H9 (cell line): ENCODE results near the gene EFNA1. TPM values are rescaled to one million over a fixed set of nuclear protein-coding genes. Genes with fewer than 3 reads are reported as not detected.

Experiments used
- DNase-seq: peaks from one replicate; pipeline ENCODE4 v3.0.0-alpha.2; 2017
- H2AFZ ChIP-seq: one replicate; pipeline ENCODE4 v1.6.1; 2013; ENCODE audit warnings: mild to moderate bottlenecking, low read length, control low read depth, moderate library complexity
- H2AK5ac ChIP-seq: 2 replicates; pipeline ENCODE4 v1.6.1; 2013; ENCODE audit warnings: low read length, control low read depth, mixed read lengths; ENCODE audit not compliant: insufficient read length
- H2BK120ac ChIP-seq: one replicate; pipeline ENCODE4 v1.6.1; 2013; ENCODE audit warnings: low read depth, mild to moderate bottlenecking, low read length, control low read depth, inconsistent platforms; ENCODE audit not compliant: poor library complexity, severe bottlenecking
- H2BK12ac ChIP-seq: 2 replicates; pipeline ENCODE4 v1.6.1; 2013; ENCODE audit warnings: low read length, control low read depth, mixed read lengths, low read depth; ENCODE audit not compliant: insufficient read length
- H2BK15ac ChIP-seq: 2 replicates; pipeline ENCODE4 v1.6.1; 2013; ENCODE audit warnings: low read depth, low read length, control low read depth
- H2BK20ac ChIP-seq: one replicate; pipeline ENCODE4 v1.6.1; 2013; ENCODE audit warnings: low read depth, mild to moderate bottlenecking, low read length, control low read depth, inconsistent platforms; ENCODE audit not compliant: poor library complexity, severe bottlenecking
- H2BK5ac ChIP-seq: 2 replicates; pipeline ENCODE4 v1.6.1; 2013; ENCODE audit warnings: low read length, control low read depth, mixed read lengths; ENCODE audit not compliant: insufficient read length
- H3K14ac ChIP-seq: 2 replicates; pipeline ENCODE4 v1.6.1; 2013; ENCODE audit warnings: low read length, control low read depth; ENCODE audit not compliant: insufficient read depth
- H3K18ac ChIP-seq: 2 replicates; pipeline ENCODE4 v1.6.1; 2013; ENCODE audit warnings: low read depth, mild to moderate bottlenecking, mixed read lengths, low read length, control low read depth; ENCODE audit not compliant: insufficient read length
- H3K23ac ChIP-seq: 2 replicates; pipeline ENCODE4 v1.6.1; 2013; ENCODE audit warnings: low read length, control low read depth, mixed read lengths, low read depth; ENCODE audit not compliant: insufficient read length
- H3K23me2 ChIP-seq: 2 replicates; pipeline ENCODE4 v1.6.1; 2013; ENCODE audit warnings: low read depth, mild to moderate bottlenecking, mixed read lengths, low read length, control low read depth; ENCODE audit not compliant: insufficient read length, poor library complexity, severe bottlenecking
- H3K27ac ChIP-seq: 2 replicates; pipeline ENCODE4 v1.5.1; 2013; ENCODE audit warnings: low read length, control low read depth, mixed read lengths, low read depth; ENCODE audit not compliant: insufficient read length
- H3K27me3 ChIP-seq: 2 replicates; pipeline ENCODE4 v1.6.1; 2013; ENCODE audit warnings: low read length, control low read depth, inconsistent platforms; ENCODE audit not compliant: insufficient read depth
- H3K4ac ChIP-seq: 2 replicates; pipeline ENCODE4 v1.6.1; 2013; ENCODE audit warnings: low read depth, mild to moderate bottlenecking, control low read depth, inconsistent platforms, low read length, moderate library complexity
- H3K4me1 ChIP-seq: 2 replicates; pipeline ENCODE4 v1.6.1; 2013; ENCODE audit warnings: low read length, control low read depth, inconsistent platforms; ENCODE audit not compliant: insufficient read depth
- H3K4me2 ChIP-seq: 2 replicates; pipeline ENCODE4 v1.6.1; 2013; ENCODE audit warnings: low read length, control low read depth, mixed read lengths; ENCODE audit not compliant: insufficient read length, insufficient read depth
- H3K56ac ChIP-seq: 2 replicates; pipeline ENCODE4 v1.6.1; 2013; ENCODE audit warnings: low read depth, mild to moderate bottlenecking, mixed read lengths, low read length, control low read depth; ENCODE audit not compliant: insufficient read length
- H3K79me1 ChIP-seq: 2 replicates; pipeline ENCODE4 v1.6.1; 2013; ENCODE audit warnings: low read depth, mild to moderate bottlenecking, moderate library complexity, low read length, control low read depth, inconsistent platforms; ENCODE audit not compliant: insufficient read depth, poor library complexity, severe bottlenecking
- H3K79me2 ChIP-seq: 2 replicates; pipeline ENCODE4 v1.6.1; 2013; ENCODE audit warnings: low read length, control low read depth, inconsistent platforms; ENCODE audit not compliant: insufficient read depth
- H3K9ac ChIP-seq: 2 replicates; pipeline ENCODE4 v1.6.1; 2013; ENCODE audit warnings: low read length, control low read depth, mixed read lengths; ENCODE audit not compliant: insufficient read length; ENCODE audit errors: extremely low read depth
- H3K9me3 ChIP-seq: one replicate; pipeline ENCODE4 v1.6.1; 2013; ENCODE audit warnings: low read depth, low read length, inconsistent platforms; ENCODE audit not compliant: control insufficient read depth
- H3T11ph ChIP-seq: one replicate; pipeline ENCODE4 v1.6.1; 2013; ENCODE audit warnings: mild to moderate bottlenecking, low read length, control low read depth, inconsistent platforms
- H4K20me1 ChIP-seq: one replicate; pipeline ENCODE4 v1.6.1; 2013; ENCODE audit not compliant: control insufficient read depth, insufficient read length, insufficient read depth
- H4K5ac ChIP-seq: 2 replicates; pipeline ENCODE4 v1.6.1; 2013; ENCODE audit warnings: low read depth, mild to moderate bottlenecking, mixed read lengths, low read length, control low read depth; ENCODE audit not compliant: insufficient read length
- H4K8ac ChIP-seq: replicated peaks from 2 replicates; pipeline ENCODE4 v1.6.1; 2013; ENCODE audit warnings: low read length, control low read depth, mixed read lengths, low read depth; ENCODE audit not compliant: insufficient read length
- H4K91ac ChIP-seq: 2 replicates; pipeline ENCODE4 v1.6.1; 2013; ENCODE audit warnings: low read depth, mild to moderate bottlenecking, moderate library complexity, mixed read lengths, low read length, control low read depth; ENCODE audit not compliant: insufficient read length
- H3K27ac Mint-ChIP-seq, 3 experiments: 2 replicates in 2 of 3; 3 replicates in 1 of 3; pipeline ENCODE4 v1.8.0; 2020 to 2021; ENCODE audit warnings: mixed read lengths in 3 of 3, mild to moderate bottlenecking in 1 of 3, moderate library complexity in 1 of 3
- H3K27me3 Mint-ChIP-seq: 2 replicates; pipeline ENCODE4 v1.8.0; 2021; ENCODE audit warnings: low read depth, mild to moderate bottlenecking, moderate library complexity, mixed read lengths
- H3K36me3 Mint-ChIP-seq, 3 experiments: 2 replicates in 2 of 3; 3 replicates in 1 of 3; pipeline ENCODE4 v1.8.0; 2020 to 2021; ENCODE audit warnings: low read depth in 3 of 3, mixed read lengths in 3 of 3; ENCODE audit not compliant: insufficient read depth in 1 of 3
- H3K4me1 Mint-ChIP-seq, 2 experiments: 2 replicates each; pipeline ENCODE4 v1.8.0; 2020; ENCODE audit warnings: mixed read lengths in 2 of 2
- H3K4me3 Mint-ChIP-seq, 2 experiments: 2 replicates in 1 of 2; 3 replicates in 1 of 2; pipeline ENCODE4 v1.8.0; 2020 to 2021; ENCODE audit warnings: mild to moderate bottlenecking in 2 of 2, mixed read lengths in 2 of 2, moderate library complexity in 1 of 2
- H3K9me3 Mint-ChIP-seq, 2 experiments: 2 replicates in 1 of 2; 3 replicates in 1 of 2; pipeline ENCODE4 v1.8.0; 2020; ENCODE audit warnings: mild to moderate bottlenecking in 2 of 2, mixed read lengths in 2 of 2, moderate library complexity in 1 of 2
- WGBS: extraction: QIAGEN DNeasy Blood & Tissue Kit; methylation state at CpG from one replicate; pipeline ENCODE4 v1.1.7; 2013; ENCODE audit warnings: missing lambda C conversion rate, low lambda C conversion rate, mixed read lengths; ENCODE audit not compliant: insufficient read length; ENCODE audit errors: extremely low coverage; 5-methylcytosine and 5-hydroxymethylcytosine counted together
- total RNA-seq: library from RNA; stranded (reverse); gene quantifications from 2 replicates; pipeline ENCODE4 v1.2.1, GENCODE V29; 2021
- TF ChIP-seq, protein P1 (sequence below): fragments of 200-600 bp; sonication (generic); conservative IDR thresholded peaks from 3 replicates; pipeline ENCODE4 v1.8.0; 2021; ENCODE audit warnings: antibody characterized with exemption, mild to moderate bottlenecking

EFNA1 gene
- total RNA-seq, 1 experiment from 2014 or later: 1.4 TPM

GRCh38 chr1:155103325-155103724 lies 24.4 kb upstream of the EFNA1 start:
- WGBS: no CpG with 5 or more reads among the region's 9 CpGs
- no peaks in the 10 kb centered on the region for H3K36me3 Mint-ChIP-seq

More at GRCh38 chr1:155103325-155103724, 24.4 kb upstream of the EFNA1 start:
- Mint-ChIP-seq H3K4me3 (no peak overlapping the region), H3K9me3 (peaks cover 0 to under 1% of the 10 kb centered on the region in 2 experiments; a peak in 1 of 5 replicates), H3K27ac (no peak overlapping the region), H3K4me1 (no peaks in the 10 kb centered on the region), H3K27me3 (peaks cover 49% of the 10 kb centered on the region)
- no peak overlapping the region for H2BK5ac ChIP-seq
- no peak overlapping the region for H3K18ac ChIP-seq
- no peak overlapping the region for H4K91ac ChIP-seq
- H3K27ac ChIP-seq: no peak overlapping the region
- no peak overlapping the region for H4K8ac ChIP-seq
- H3K4me1 ChIP-seq: no peaks in the 10 kb centered on the region
- H3K14ac ChIP-seq: no peak overlapping the region
- no peak overlapping the region for H3K56ac ChIP-seq
- H3K27me3 ChIP-seq: no peaks in the 10 kb centered on the region
- no peak overlapping the region for H2BK120ac ChIP-seq
- H4K20me1 ChIP-seq: no peaks in the 10 kb centered on the region
- H2BK12ac ChIP-seq: no peak overlapping the region
- no peak overlapping the region for H2BK20ac ChIP-seq
- no peak overlapping the region for H2AFZ ChIP-seq
- no peak overlapping the region for H3K23ac ChIP-seq
- no peak overlapping the region for H2AK5ac ChIP-seq
- no peak overlapping the region for H3T11ph ChIP-seq
- no peak overlapping the region for H2BK15ac ChIP-seq
- no peaks in the 10 kb centered on the region for H3K9me3 ChIP-seq
- DNase-seq: no peak
- no peaks in the 10 kb centered on the region for H3K79me1 ChIP-seq
- H4K5ac ChIP-seq: no peak overlapping the region
- TF ChIP-seq, protein P1, sequence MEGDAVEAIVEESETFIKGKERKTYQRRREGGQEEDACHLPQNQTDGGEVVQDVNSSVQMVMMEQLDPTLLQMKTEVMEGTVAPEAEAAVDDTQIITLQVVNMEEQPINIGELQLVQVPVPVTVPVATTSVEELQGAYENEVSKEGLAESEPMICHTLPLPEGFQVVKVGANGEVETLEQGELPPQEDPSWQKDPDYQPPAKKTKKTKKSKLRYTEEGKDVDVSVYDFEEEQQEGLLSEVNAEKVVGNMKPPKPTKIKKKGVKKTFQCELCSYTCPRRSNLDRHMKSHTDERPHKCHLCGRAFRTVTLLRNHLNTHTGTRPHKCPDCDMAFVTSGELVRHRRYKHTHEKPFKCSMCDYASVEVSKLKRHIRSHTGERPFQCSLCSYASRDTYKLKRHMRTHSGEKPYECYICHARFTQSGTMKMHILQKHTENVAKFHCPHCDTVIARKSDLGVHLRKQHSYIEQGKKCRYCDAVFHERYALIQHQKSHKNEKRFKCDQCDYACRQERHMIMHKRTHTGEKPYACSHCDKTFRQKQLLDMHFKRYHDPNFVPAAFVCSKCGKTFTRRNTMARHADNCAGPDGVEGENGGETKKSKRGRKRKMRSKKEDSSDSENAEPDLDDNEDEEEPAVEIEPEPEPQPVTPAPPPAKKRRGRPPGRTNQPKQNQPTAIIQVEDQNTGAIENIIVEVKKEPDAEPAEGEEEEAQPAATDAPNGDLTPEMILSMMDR: no peak
- H3K4ac ChIP-seq: no peak overlapping the region
- H3K9ac ChIP-seq: no peak overlapping the region
- H3K23me2 ChIP-seq: no peaks in the 10 kb centered on the region
- no peak overlapping the region for H3K4me2 ChIP-seq
- no peaks in the 10 kb centered on the region for H3K79me2 ChIP-seq
